WTC11 (cell line): ENCODE results near the gene PUDP. TPM values are rescaled to one million over a fixed set of nuclear protein-coding genes. Genes with fewer than 3 reads are reported as not detected.

Experiments used
- ATAC-seq: fragments of 200-7000 bp; cut with Tn5 transposase; 2 replicates; pipeline ENCODE4 v1.10.0; 2021; ENCODE audit warnings: mild to moderate bottlenecking, moderate library complexity
- CTCF ChIA-PET: fragments of 300-600 bp; sonication (Branson Sonifier 250); formaldehyde crosslinking; loops from one replicate; lab custom pipeline; 2021; ENCODE audit warnings: antibody characterized with exemption; lab: Charles Lee
- POLR2A ChIA-PET: fragments of 350-600 bp; sonication (Branson Sonifier 250); formaldehyde crosslinking; loops from one replicate; lab custom pipeline; 2021; ENCODE audit warnings: antibody characterized with exemption; lab: Charles Lee
- DNase-seq: peaks from one replicate; pipeline ENCODE4 v3.0.0; 2021; ENCODE audit warnings: low spot score
- H3K27ac Mint-ChIP-seq: 2 replicates; pipeline ENCODE4 v1.8.0; 2021; ENCODE audit warnings: mixed read lengths
- H3K27me3 Mint-ChIP-seq: 2 replicates; pipeline ENCODE4 v1.8.0; 2021; ENCODE audit warnings: low read depth, mild to moderate bottlenecking, moderate library complexity, mixed read lengths
- H3K36me3 Mint-ChIP-seq: 2 replicates; pipeline ENCODE4 v1.8.0; 2021; ENCODE audit warnings: mixed read lengths
- H3K4me1 Mint-ChIP-seq: 2 replicates; pipeline ENCODE4 v1.8.0; 2022; ENCODE audit warnings: mixed read lengths
- H3K4me3 Mint-ChIP-seq: 2 replicates; pipeline ENCODE4 v1.8.0; 2021; ENCODE audit warnings: mild to moderate bottlenecking, moderate library complexity, mixed read lengths
- H3K9me3 Mint-ChIP-seq: 2 replicates; pipeline ENCODE4 v1.8.0; 2021; ENCODE audit warnings: mixed read lengths
- AFF4 ChIP-seq: sonication (generic); formaldehyde crosslinking; IDR thresholded peaks from 2 replicates; pipeline ENCODE4 v1.8.1; 2023; ENCODE audit warnings: mild to moderate bottlenecking, missing genetic modification reagents, borderline replicate concordance
- ARID4B ChIP-seq: sonication (generic); formaldehyde crosslinking; IDR thresholded peaks from 2 replicates; pipeline ENCODE4 v1.8.0; 2023; ENCODE audit warnings: missing genetic modification reagents, mild to moderate bottlenecking, borderline replicate concordance
- CREB1 ChIP-seq: sonication (generic); formaldehyde crosslinking; IDR thresholded peaks from 2 replicates; pipeline ENCODE4 v1.8.0; 2023; ENCODE audit warnings: mild to moderate bottlenecking, missing genetic modification reagents
- FOXP1 ChIP-seq: sonication (generic); formaldehyde crosslinking; IDR thresholded peaks from 2 replicates; pipeline ENCODE4 v1.8.0; 2022; ENCODE audit warnings: missing genetic modification reagents, mild to moderate bottlenecking, moderate library complexity, borderline replicate concordance
- GRHL2 ChIP-seq: fragments of 250-450 bp; sonication (Bioruptor Pico); IDR thresholded peaks from 2 replicates; pipeline ENCODE4 v1.8.0; 2022; ENCODE audit warnings: mild to moderate bottlenecking, moderate library complexity; ENCODE audit not compliant: insufficient replicate concordance, severe bottlenecking
- HMGA2 ChIP-seq: fragments of 250-450 bp; sonication (Bioruptor Pico); IDR thresholded peaks from 2 replicates; pipeline ENCODE4 v1.4.0; 2021; ENCODE audit warnings: mild to moderate bottlenecking, moderate library complexity
- KAT7 ChIP-seq: sonication (generic); formaldehyde crosslinking; IDR thresholded peaks from 2 replicates; pipeline ENCODE4 v1.8.1; 2023; ENCODE audit warnings: missing genetic modification reagents, mild to moderate bottlenecking, borderline replicate concordance
- NR1H2 ChIP-seq: sonication (generic); formaldehyde crosslinking; IDR thresholded peaks from 2 replicates; pipeline ENCODE4 v1.9.0; 2021; ENCODE audit warnings: mild to moderate bottlenecking, moderate library complexity, missing genetic modification reagents
- NR2C2 ChIP-seq: sonication (generic); formaldehyde crosslinking; IDR thresholded peaks from 2 replicates; pipeline ENCODE4 v1.8.0; 2022; ENCODE audit warnings: mild to moderate bottlenecking, missing genetic modification reagents
- NR3C1 ChIP-seq: sonication (generic); formaldehyde crosslinking; conservative IDR thresholded peaks from 2 replicates; pipeline ENCODE4 v1.8.1; 2023; ENCODE audit warnings: low read depth, mild to moderate bottlenecking, missing genetic modification reagents
- OVOL2 ChIP-seq: fragments of 250-450 bp; sonication (Bioruptor Pico); IDR thresholded peaks from 2 replicates; pipeline ENCODE4 v1.9.0; 2021; ENCODE audit warnings: mild to moderate bottlenecking, borderline replicate concordance
- PRRX2 ChIP-seq: fragments of 250-450 bp; sonication (Bioruptor Pico); IDR thresholded peaks from 2 replicates; pipeline ENCODE4 v1.8.0; 2021; ENCODE audit warnings: mild to moderate bottlenecking
- ZBTB21 ChIP-seq: sonication (generic); formaldehyde crosslinking; IDR thresholded peaks from 2 replicates; pipeline ENCODE4 v1.8.1; 2023; ENCODE audit warnings: mild to moderate bottlenecking, missing genetic modification reagents, borderline replicate concordance
- ZNF416 ChIP-seq: fragments of 250-450 bp; sonication (Bioruptor Pico); IDR thresholded peaks from 2 replicates; pipeline ENCODE4 v1.9.0; 2021; ENCODE audit warnings: mild to moderate bottlenecking, inconsistent platforms
- ZNF423 ChIP-seq: fragments of 250-450 bp; sonication (Bioruptor Pico); IDR thresholded peaks from 2 replicates; pipeline ENCODE4 v2.1.2; 2022; ENCODE audit warnings: mild to moderate bottlenecking, moderate library complexity
- total RNA-seq: library from RNA; stranded (reverse); gene quantifications from 3 replicates; pipeline ENCODE4 v1.2.3, GENCODE V29; 2021
- TF ChIP-seq, protein P1 (sequence below): fragments of 250-450 bp; sonication (Bioruptor Pico); IDR thresholded peaks from 2 replicates; pipeline ENCODE4 v1.9.0; 2021; ENCODE audit warnings: mild to moderate bottlenecking
- TF ChIP-seq, protein P2 (sequence below): sonication (generic); formaldehyde crosslinking; IDR thresholded peaks from 2 replicates; pipeline ENCODE4 v1.8.0; 2022; ENCODE audit warnings: mild to moderate bottlenecking, missing genetic modification reagents
- TF ChIP-seq, protein P3 (sequence below): sonication (generic); formaldehyde crosslinking; IDR thresholded peaks from 2 replicates; pipeline ENCODE4 v1.8.1; 2022; ENCODE audit warnings: low read depth, mild to moderate bottlenecking, moderate library complexity, missing genetic modification reagents, borderline replicate concordance
- TF ChIP-seq, protein P4 (sequence below): fragments of 250-450 bp; sonication (Bioruptor Pico); IDR thresholded peaks from 2 replicates; pipeline ENCODE4 v1.8.0; 2021; ENCODE audit warnings: mild to moderate bottlenecking

Gene PUDP
- total RNA-seq, 1 experiment from 2014 or later = 20.8 TPM

- no peak for DNase-seq
- peaks cover 7% of the 10 kb centered on the region for H3K9me3 Mint-ChIP-seq
- no peak overlapping the region for H3K4me3 Mint-ChIP-seq
- POLR2A ChIA-PET = no interaction called here
- H3K27me3 Mint-ChIP-seq = no peaks in the 10 kb centered on the region
- H3K36me3 Mint-ChIP-seq = peaks cover 5% of the 10 kb centered on the region; the same call in 1 of the 2 replicates
- TF ChIP-seq NR1H2 (CRISPR knock-in tag) = no peak
- TF ChIP-seq OVOL2 = no peak
- TF ChIP-seq PRRX2 (CRISPR knock-in tag) = no peak
- no peak for TF ChIP-seq ARID4B (CRISPR knock-in tag)
- no peak for TF ChIP-seq FOXP1 (CRISPR knock-in tag)
- no peak for TF ChIP-seq ZNF423 (CRISPR knock-in tag)
- TF ChIP-seq CREB1 (CRISPR knock-in tag) = no peak
- no peak for TF ChIP-seq NR2C2 (CRISPR knock-in tag)
- TF ChIP-seq ZNF416 (CRISPR knock-in tag) = no peak
- TF ChIP-seq, all 79 proteins: peak for 0
- no peak for ATAC-seq
- CTCF ChIA-PET = no interaction called here
- no peak overlapping the region for H3K27ac Mint-ChIP-seq
- peaks cover 35% of the 10 kb centered on the region for H3K4me1 Mint-ChIP-seq
Measured at GRCh38 chrX:7120878-7121219, 27.1 kb downstream of the PUDP start.

- POLR2A ChIA-PET = no interaction called here
- ATAC-seq = no peak
- TF ChIP-seq KAT7 (CRISPR knock-in tag) (no peak), GRHL2 (CRISPR knock-in tag) (no peak), AFF4 (CRISPR knock-in tag) (no peak), ZBTB21 (CRISPR knock-in tag) (no peak), NR3C1 (CRISPR knock-in tag) (no peak), ZNF423 (CRISPR knock-in tag) (no peak), HMGA2 (CRISPR knock-in tag) (no peak)
- TF ChIP-seq, protein P1, sequence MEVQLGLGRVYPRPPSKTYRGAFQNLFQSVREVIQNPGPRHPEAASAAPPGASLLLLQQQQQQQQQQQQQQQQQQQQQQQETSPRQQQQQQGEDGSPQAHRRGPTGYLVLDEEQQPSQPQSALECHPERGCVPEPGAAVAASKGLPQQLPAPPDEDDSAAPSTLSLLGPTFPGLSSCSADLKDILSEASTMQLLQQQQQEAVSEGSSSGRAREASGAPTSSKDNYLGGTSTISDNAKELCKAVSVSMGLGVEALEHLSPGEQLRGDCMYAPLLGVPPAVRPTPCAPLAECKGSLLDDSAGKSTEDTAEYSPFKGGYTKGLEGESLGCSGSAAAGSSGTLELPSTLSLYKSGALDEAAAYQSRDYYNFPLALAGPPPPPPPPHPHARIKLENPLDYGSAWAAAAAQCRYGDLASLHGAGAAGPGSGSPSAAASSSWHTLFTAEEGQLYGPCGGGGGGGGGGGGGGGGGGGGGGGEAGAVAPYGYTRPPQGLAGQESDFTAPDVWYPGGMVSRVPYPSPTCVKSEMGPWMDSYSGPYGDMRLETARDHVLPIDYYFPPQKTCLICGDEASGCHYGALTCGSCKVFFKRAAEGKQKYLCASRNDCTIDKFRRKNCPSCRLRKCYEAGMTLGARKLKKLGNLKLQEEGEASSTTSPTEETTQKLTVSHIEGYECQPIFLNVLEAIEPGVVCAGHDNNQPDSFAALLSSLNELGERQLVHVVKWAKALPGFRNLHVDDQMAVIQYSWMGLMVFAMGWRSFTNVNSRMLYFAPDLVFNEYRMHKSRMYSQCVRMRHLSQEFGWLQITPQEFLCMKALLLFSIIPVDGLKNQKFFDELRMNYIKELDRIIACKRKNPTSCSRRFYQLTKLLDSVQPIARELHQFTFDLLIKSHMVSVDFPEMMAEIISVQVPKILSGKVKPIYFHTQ = no peak
- TF ChIP-seq, protein P2, sequence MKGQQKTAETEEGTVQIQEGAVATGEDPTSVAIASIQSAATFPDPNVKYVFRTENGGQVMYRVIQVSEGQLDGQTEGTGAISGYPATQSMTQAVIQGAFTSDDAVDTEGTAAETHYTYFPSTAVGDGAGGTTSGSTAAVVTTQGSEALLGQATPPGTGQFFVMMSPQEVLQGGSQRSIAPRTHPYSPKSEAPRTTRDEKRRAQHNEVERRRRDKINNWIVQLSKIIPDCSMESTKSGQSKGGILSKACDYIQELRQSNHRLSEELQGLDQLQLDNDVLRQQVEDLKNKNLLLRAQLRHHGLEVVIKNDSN (CRISPR knock-in tag) = no peak
- TF ChIP-seq, protein P3, sequence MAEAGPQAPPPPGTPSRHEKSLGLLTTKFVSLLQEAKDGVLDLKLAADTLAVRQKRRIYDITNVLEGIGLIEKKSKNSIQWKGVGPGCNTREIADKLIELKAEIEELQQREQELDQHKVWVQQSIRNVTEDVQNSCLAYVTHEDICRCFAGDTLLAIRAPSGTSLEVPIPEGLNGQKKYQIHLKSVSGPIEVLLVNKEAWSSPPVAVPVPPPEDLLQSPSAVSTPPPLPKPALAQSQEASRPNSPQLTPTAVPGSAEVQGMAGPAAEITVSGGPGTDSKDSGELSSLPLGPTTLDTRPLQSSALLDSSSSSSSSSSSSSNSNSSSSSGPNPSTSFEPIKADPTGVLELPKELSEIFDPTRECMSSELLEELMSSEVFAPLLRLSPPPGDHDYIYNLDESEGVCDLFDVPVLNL (CRISPR knock-in tag) = no peak
- TF ChIP-seq, protein P4, sequence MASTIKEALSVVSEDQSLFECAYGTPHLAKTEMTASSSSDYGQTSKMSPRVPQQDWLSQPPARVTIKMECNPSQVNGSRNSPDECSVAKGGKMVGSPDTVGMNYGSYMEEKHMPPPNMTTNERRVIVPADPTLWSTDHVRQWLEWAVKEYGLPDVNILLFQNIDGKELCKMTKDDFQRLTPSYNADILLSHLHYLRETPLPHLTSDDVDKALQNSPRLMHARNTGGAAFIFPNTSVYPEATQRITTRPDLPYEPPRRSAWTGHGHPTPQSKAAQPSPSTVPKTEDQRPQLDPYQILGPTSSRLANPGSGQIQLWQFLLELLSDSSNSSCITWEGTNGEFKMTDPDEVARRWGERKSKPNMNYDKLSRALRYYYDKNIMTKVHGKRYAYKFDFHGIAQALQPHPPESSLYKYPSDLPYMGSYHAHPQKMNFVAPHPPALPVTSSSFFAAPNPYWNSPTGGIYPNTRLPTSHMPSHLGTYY (CRISPR knock-in tag) = no peak
Measured at GRCh38 chrX:7119950-7120877, 27.7 kb downstream of the PUDP start.

More at GRCh38 chrX:7119950-7120877, 27.7 kb downstream of the PUDP start:
- DNase-seq = no peak
- Mint-ChIP-seq H3K4me1 (peaks cover 38% of the 10 kb centered on the region), H3K27me3 (no peaks in the 10 kb centered on the region), H3K9me3 (peaks cover 7% of the 10 kb centered on the region), H3K27ac (no peak overlapping the region), H3K36me3 (peaks cover 8% of the 10 kb centered on the region), H3K4me3 (no peak overlapping the region)
- CTCF ChIA-PET = no interaction called here
